Lung (tissue), 12 donors: ENCODE measurements around the gene LRP1. TPM values are rescaled to one million over a fixed set of nuclear protein-coding genes. Genes with fewer than 3 reads are reported as not detected.
A peak's percentile ranks its signal among the peaks of the same experiment; 100 is the strongest.

Source experiments
- ATAC-seq: fragments of 200-7000 bp; cut with Tn5 transposase; one replicate; pipeline ENCODE4 v1.9.1; 2020; ENCODE audit warnings: moderate number of reproducible peaks; ENCODE audit not compliant: insufficient read depth, low FRiP score
- DNase-seq, 3 donors: peaks; one replicate each; pipeline ENCODE4 v3.0.0-alpha.2; 2013 to 2017
- H3K27ac ChIP-seq, 2 donors: one replicate each; pipeline ENCODE4 v1.5.1; 2013; ENCODE audit warnings: mild to moderate bottlenecking in 2 of 2, moderate library complexity in 2 of 2, control low read depth in 1 of 2, inconsistent platforms in 1 of 2, low read depth in 1 of 2, low read length in 1 of 2
- H3K27me3 ChIP-seq, 3 donors: one replicate each; pipeline ENCODE4 v1.5.1; 2013; ENCODE audit warnings: low read length in 2 of 3; ENCODE audit not compliant: control insufficient read depth in 3 of 3, insufficient read depth in 3 of 3
- H3K36me3 ChIP-seq, 4 donors: one replicate each; pipeline ENCODE4 v1.5.1; 2013; ENCODE audit warnings: low read length in 4 of 4, mild to moderate bottlenecking in 1 of 4, moderate library complexity in 1 of 4; ENCODE audit not compliant: control insufficient read depth in 4 of 4, insufficient read depth in 4 of 4
- H3K4me1 ChIP-seq, 5 donors: one replicate each; pipeline ENCODE4 v1.5.1; 2013; ENCODE audit warnings: low read length in 5 of 5, mild to moderate bottlenecking in 2 of 5, moderate library complexity in 1 of 5; ENCODE audit not compliant: control insufficient read depth in 5 of 5, insufficient read depth in 5 of 5
- H3K4me3 ChIP-seq: one replicate; pipeline ENCODE4 v1.5.1; 2013; ENCODE audit warnings: mild to moderate bottlenecking, control low read depth, moderate library complexity
- H3K9ac ChIP-seq, 2 donors: one replicate each; pipeline ENCODE4 v1.5.1; 2013; ENCODE audit warnings: low read length in 2 of 2, control low read depth in 1 of 2; ENCODE audit not compliant: insufficient read depth in 1 of 2
- H3K9me3 ChIP-seq, 4 donors: one replicate each; pipeline ENCODE4 v1.5.1; 2013; ENCODE audit warnings: low read length in 3 of 4, mild to moderate bottlenecking in 1 of 4, moderate library complexity in 1 of 4; ENCODE audit not compliant: control insufficient read depth in 4 of 4, insufficient read depth in 3 of 4
- CTCF ChIP-seq: IDR thresholded peaks from 2 replicates; pipeline ENCODE4 v1.5.1; 2012; ENCODE audit warnings: mild to moderate bottlenecking; ENCODE audit errors: control extremely low read depth, extremely low read depth
- WGBS, 2 donors: extraction: QIAGEN DNeasy Blood & Tissue Kit; methylation state at CpG; one replicate each; pipeline ENCODE4 v1.1.7; 2013; 5-methylcytosine and 5-hydroxymethylcytosine counted together
- polyA plus RNA-seq, 2 donors: library from polyadenylated mRNA; stranded (reverse); fragments of 200-250 nt; gene quantifications; one replicate each; pipeline ENCODE4 v1.2.1, GENCODE V29; 2013
- total RNA-seq, 2 donors: library from RNA; depleted of rRNA in 1 of 2; stranded (reverse); fragments of >200 nt in 1 of 2; gene quantifications; one replicate each; pipeline ENCODE4 v1.2.1, GENCODE V29; 2014 to 2021
- donor health status: control.
- donor health status: control.
- donor health status: Bipolar disorder and iron deficiency.
- donor health status: healthy.
- donor health status: DM: yes; HTN: yes; CAD: no.

Gene LRP1
- total and polyA plus RNA-seq, 4 donors, result 52.6 to 338 (median 122) TPM

- 81 to 92% methylated on average over 6 of the region's 6 CpGs for WGBS, 2 donors
- H3K27ac ChIP-seq, result no peak overlapping the region
- H3K9ac ChIP-seq, result no peak overlapping the region
- H3K27me3 ChIP-seq, result no peaks in the 10 kb centered on the region
- TF ChIP-seq CTCF, result no peak
- no peak for ATAC-seq
- no peak overlapping the region for H3K4me3 ChIP-seq
- no peak for DNase-seq
- peaks cover 0 to 33% (median 14%) of the 10 kb centered on the region in 5 donors for H3K4me1 ChIP-seq
- H3K36me3 ChIP-seq, result peaks cover 11 to 74% (median 56%) of the 10 kb centered on the region in 4 donors
- H3K9me3 ChIP-seq, result no peaks in the 10 kb centered on the region
Observed at GRCh38 chr12:57096099-57096572, 32.1 kb upstream of the LRP1 start.

- H3K27me3 ChIP-seq, result no peaks in the 10 kb centered on the region
- no peak overlapping the region for H3K9ac ChIP-seq
- TF ChIP-seq CTCF, result no peak
- peak overlapping the region in 1 of 2 donors; percentile 38 for H3K27ac ChIP-seq
- no peaks in the 10 kb centered on the region for H3K9me3 ChIP-seq
- ATAC-seq (no peak), DNase-seq (no peak)
- WGBS, 2 donors, result 85 to 89% methylated on average over 8 of the region's 8 CpGs
- peaks cover 8 to 68% (median 51%) of the 10 kb centered on the region in 4 donors for H3K36me3 ChIP-seq
- peaks cover 0 to 25% (median 11%) of the 10 kb centered on the region in 5 donors for H3K4me1 ChIP-seq
- H3K4me3 ChIP-seq, result no peak overlapping the region
Observed at GRCh38 chr12:57096748-57097553, 31.3 kb upstream of the LRP1 start.

- H3K4me1 ChIP-seq, result peaks cover 0 to 19% (median 11%) of the 10 kb centered on the region in 5 donors
- WGBS, 2 donors, result 92 to 95% methylated on average over 8 of the region's 8 CpGs
- DNase-seq, result no peak
Observed at GRCh38 chr12:57097554-57097835, 30.8 kb upstream of the LRP1 start.

More at GRCh38 chr12:57097554-57097835, 30.8 kb upstream of the LRP1 start:
- Histone ChIP-seq H3K27ac (no peak overlapping the region), H3K36me3 (peaks cover 4 to 68% (median 53%) of the 10 kb centered on the region in 4 donors), H3K4me3 (no peak overlapping the region), H3K9ac (no peak overlapping the region), H3K27me3 (no peaks in the 10 kb centered on the region), H3K9me3 (no peaks in the 10 kb centered on the region)
- no peak for ATAC-seq
- TF ChIP-seq CTCF, result no peak
